Measurements from ENCODE around the gene PMS1. TPM values are rescaled to one million over a fixed set of nuclear protein-coding genes. Genes with fewer than 3 reads are reported as not detected.

PMS1 gene
- total and polyA plus RNA-seq, 9 of the 15 experiments (the other 6 are each of a cell fraction or from before 2014, with no cell fraction given), result 14.5 to 29.8 (median 24.7) TPM

DNA sequence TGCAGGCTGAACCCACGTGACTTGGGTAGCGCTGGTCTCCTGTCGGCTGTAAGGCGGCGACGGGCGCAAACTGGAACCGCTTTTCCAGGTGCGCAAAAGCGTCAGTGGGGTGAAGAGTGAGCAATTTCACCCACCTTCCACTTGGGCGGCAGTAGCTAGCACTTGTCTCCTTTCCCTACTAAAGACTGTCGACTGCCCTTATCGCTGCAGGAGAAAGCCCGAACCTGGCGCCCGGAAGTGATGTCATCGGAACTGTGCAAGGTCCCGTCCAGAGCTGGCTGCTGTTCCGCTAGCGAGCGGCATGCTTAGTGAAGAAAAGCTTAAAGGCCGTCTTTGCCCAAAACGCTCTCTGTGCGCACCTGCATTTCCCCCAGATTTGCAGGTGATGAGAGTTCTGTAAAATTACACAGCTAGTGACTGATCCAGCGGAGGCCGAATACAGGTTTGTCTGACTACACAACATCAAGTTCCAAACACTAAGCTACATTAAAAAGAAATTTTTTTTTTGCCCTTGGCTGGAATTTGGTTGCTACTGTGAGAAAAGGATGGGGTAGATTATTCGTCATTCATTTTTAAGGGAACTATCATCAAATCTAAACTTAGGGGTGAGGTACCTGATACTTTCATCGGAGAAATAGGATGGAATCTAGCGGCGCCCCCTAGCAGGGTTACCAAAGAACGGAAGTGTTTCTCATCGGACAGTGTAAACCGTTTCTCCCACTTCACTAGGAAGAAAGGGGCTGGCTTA is 21.5 kb upstream of the PMS1 start, which contains the start of gene OSGEPL1 (continued):
- TF ChIP-seq, protein P1, sequence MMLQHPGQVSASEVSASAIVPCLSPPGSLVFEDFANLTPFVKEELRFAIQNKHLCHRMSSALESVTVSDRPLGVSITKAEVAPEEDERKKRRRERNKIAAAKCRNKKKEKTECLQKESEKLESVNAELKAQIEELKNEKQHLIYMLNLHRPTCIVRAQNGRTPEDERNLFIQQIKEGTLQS (IDR thresholded peaks at IDR 0.05), result peak; percentile 92
- TF ChIP-seq, protein P1 (CRISPR knock-in tag; conservative IDR thresholded peaks at IDR 0.05), result no peak
- TF ChIP-seq MTA3 (IDR thresholded peaks at IDR 0.05; ENCODE audit: borderline replicate concordance) (peak; percentile 79; the same call in 1 of the 2 replicates), FOXM1 (IDR thresholded peaks at IDR 0.05; ENCODE audit: low read depth) (no peak), FOXM1 (CRISPR knock-in tag; IDR thresholded peaks at IDR 0.05; ENCODE audit: low read depth) (0 out of 2 replicates have a peak, but pooled peaks have one; percentile 59), SMAD4 (CRISPR knock-in tag; conservative IDR thresholded peaks at IDR 0.05) (peak; percentile 40; the same call in 1 of the 2 replicates), ETV1 (tag; conservative IDR thresholded peaks at IDR 0.05; ENCODE audit: low read depth) (peak; percentile 89), MCM5 (IDR thresholded peaks at IDR 0.05; ENCODE audit: low read depth) (no peak), ATF7 (IDR thresholded peaks at IDR 0.05) (peak; percentile 96), STAT5B (CRISPR knock-in tag; IDR thresholded peaks at IDR 0.05) (no peak), FOXP1 (CRISPR knock-in tag; IDR thresholded peaks at IDR 0.05) (no peak), DPF2 (IDR thresholded peaks at IDR 0.05) (0 out of 2 replicates have a peak, but pooled peaks have one; percentile 14), NR3C1 (CRISPR knock-in tag; IDR thresholded peaks at IDR 0.05) (no peak), RFX1 (IDR thresholded peaks at IDR 0.05) (no peak), SMAD1 (IDR thresholded peaks at IDR 0.05; ENCODE audit: low read depth, low read length, partially characterized antibody) (no peak), ZBTB7A (IDR thresholded peaks at IDR 0.05; ENCODE audit: borderline replicate concordance, control insufficient read depth, low read depth, low read length) (no peak), TCF7L2 (IDR thresholded peaks at IDR 0.05; ENCODE audit: low read depth, low read length) (no peak), OTX1 (CRISPR knock-in tag; IDR thresholded peaks at IDR 0.05) (no peak), MCM2 (IDR thresholded peaks at IDR 0.05; ENCODE audit: low read depth) (no peak), ZKSCAN1 (IDR thresholded peaks at IDR 0.05; ENCODE audit: low read depth, low read length) (peak; percentile 36; the same call in 1 of the 2 replicates)
- TF ChIP-seq, protein P2, sequence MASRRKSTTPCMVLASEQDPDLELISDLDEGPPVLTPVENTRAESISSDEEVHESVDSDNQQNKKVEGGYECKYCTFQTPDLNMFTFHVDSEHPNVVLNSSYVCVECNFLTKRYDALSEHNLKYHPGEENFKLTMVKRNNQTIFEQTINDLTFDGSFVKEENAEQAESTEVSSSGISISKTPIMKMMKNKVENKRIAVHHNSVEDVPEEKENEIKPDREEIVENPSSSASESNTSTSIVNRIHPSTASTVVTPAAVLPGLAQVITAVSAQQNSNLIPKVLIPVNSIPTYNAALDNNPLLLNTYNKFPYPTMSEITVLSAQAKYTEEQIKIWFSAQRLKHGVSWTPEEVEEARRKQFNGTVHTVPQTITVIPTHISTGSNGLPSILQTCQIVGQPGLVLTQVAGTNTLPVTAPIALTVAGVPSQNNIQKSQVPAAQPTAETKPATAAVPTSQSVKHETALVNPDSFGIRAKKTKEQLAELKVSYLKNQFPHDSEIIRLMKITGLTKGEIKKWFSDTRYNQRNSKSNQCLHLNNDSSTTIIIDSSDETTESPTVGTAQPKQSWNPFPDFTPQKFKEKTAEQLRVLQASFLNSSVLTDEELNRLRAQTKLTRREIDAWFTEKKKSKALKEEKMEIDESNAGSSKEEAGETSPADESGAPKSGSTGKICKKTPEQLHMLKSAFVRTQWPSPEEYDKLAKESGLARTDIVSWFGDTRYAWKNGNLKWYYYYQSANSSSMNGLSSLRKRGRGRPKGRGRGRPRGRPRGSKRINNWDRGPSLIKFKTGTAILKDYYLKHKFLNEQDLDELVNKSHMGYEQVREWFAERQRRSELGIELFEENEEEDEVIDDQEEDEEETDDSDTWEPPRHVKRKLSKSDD (conservative IDR thresholded peaks at IDR 0.05; ENCODE audit: low read length), result no peak
- TF ChIP-seq, protein P3, sequence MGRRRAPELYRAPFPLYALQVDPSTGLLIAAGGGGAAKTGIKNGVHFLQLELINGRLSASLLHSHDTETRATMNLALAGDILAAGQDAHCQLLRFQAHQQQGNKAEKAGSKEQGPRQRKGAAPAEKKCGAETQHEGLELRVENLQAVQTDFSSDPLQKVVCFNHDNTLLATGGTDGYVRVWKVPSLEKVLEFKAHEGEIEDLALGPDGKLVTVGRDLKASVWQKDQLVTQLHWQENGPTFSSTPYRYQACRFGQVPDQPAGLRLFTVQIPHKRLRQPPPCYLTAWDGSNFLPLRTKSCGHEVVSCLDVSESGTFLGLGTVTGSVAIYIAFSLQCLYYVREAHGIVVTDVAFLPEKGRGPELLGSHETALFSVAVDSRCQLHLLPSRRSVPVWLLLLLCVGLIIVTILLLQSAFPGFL (CRISPR knock-in tag; IDR thresholded peaks at IDR 0.05), result no peak
